ENCODE data around the gene NECTIN1.

Gene NECTIN1

DNA sequence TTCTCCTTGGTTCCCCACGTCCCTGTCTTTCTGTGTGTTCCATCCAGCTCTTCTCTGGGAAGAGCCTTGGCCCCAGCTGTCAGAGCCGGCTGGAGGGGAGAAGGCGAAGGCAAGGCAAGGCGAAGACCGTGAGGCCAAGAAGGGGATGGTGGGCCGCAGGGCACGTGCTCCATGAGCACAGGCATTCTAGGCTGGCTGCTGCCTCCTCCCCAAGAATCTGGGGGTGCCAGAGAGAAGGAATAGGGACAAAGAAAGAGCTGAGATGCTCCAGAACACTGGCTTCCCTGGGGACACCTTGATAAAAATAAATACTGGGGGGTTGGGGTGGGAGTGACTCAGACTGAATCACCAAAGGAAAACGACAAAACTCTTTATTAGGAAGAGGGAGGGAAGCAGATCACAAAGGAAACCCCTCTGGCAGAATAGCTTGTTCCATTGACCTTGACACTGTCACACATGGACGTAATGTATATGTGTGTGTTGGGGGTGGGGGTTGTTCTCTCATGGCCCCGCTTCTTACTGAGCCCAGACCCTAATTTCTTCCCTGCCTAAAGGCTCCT lies 52.5 kb downstream of the NECTIN1 start:
- TF ChIP-seq CTCF (conservative IDR thresholded peaks at IDR 0.05; ENCODE audit: control insufficient read depth, insufficient read depth, low read depth, low read length), result no peak
- peak; percentile 68 for DNase-seq (ENCODE audit: low read depth)

GRCh38 chr11:119673759-119674336 lies 55.2 kb downstream of the NECTIN1 start:
- TF ChIP-seq CTCF (conservative IDR thresholded peaks at IDR 0.05; ENCODE audit: control insufficient read depth, insufficient read depth, low read depth, low read length), result no peak
- no peak overlapping the region for H3K4me3 ChIP-seq (ENCODE audit: control insufficient read depth, low read depth, low read length)
- no peak for DNase-seq (ENCODE audit: low read depth)

More for the DNA sequence above, 52.5 kb downstream of the NECTIN1 start:
- H3K4me3 ChIP-seq (ENCODE audit: control insufficient read depth, low read depth, low read length), result no peak overlapping the region

- DNase-seq (ENCODE audit: low read depth), result no peak
- TF ChIP-seq CTCF (conservative IDR thresholded peaks at IDR 0.05; ENCODE audit: control insufficient read depth, insufficient read depth, low read depth, low read length), result no peak
- no peak overlapping the region for H3K4me3 ChIP-seq (ENCODE audit: control insufficient read depth, low read depth, low read length)
Observed at GRCh38 chr11:119673052-119673758, 55.8 kb downstream of the NECTIN1 start.

- H3K4me3 ChIP-seq (ENCODE audit: control insufficient read depth, low read depth, low read length), result no peak overlapping the region
- no peak for DNase-seq (ENCODE audit: low read depth)
- TF ChIP-seq CTCF (conservative IDR thresholded peaks at IDR 0.05; ENCODE audit: control insufficient read depth, insufficient read depth, low read depth, low read length), result no peak
Observed at GRCh38 chr11:119672597-119672996, 56.4 kb downstream of the NECTIN1 start.

DNA sequence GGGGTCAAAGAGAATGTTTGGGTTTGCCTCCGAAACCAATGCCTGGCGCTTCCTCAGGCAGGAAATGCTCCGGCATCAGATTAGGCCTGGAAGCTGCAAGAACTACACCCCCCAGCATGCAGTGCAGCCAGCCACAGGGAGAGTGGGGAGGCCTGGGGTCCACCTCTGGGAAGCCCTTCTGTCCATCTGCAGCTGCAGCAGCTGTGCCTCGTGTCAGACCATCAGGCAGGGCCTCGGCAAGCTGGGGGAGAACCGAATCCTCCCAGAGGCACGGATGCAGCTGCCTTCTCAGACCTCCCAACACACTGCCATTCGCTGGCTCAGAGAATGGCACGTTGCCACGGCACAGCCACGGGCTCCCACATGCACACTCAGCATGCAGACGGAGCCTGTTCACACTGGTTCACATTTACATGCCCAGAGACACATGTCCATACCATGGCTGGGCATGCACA lies 57.4 kb downstream of the NECTIN1 start:
- TF ChIP-seq CTCF (conservative IDR thresholded peaks at IDR 0.05; ENCODE audit: control insufficient read depth, insufficient read depth, low read depth, low read length), result no peak
- peak; percentile 54 for DNase-seq (ENCODE audit: low read depth)
- H3K4me3 ChIP-seq (ENCODE audit: control insufficient read depth, low read depth, low read length), result no peak overlapping the region

DNA sequence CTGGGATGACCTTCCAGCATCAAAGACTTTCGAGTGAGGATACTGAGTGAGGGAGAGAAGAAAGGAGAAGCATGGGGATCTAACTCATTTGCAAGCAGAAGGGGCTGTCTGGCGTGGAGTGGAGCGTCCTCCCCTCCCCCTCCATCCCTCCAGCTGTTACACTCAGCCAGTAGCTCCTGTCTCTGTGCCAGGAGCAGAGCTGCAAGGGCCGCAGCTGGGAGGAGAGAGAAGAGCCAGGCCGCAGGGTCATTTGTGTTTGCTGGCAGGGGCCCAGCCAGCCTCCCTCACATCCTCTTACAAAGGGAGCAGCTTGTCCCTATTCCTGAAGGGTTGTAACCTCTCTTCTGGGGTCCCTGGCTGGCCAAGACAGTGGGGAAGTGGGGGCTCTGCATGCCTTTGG lies 57.9 kb downstream of the NECTIN1 start:
- peak; percentile 88 for DNase-seq (ENCODE audit: low read depth)
- no peak for TF ChIP-seq CTCF (conservative IDR thresholded peaks at IDR 0.05; ENCODE audit: control insufficient read depth, insufficient read depth, low read depth, low read length)
- H3K4me3 ChIP-seq (ENCODE audit: control insufficient read depth, low read depth, low read length), result no peak overlapping the region
